Raji (cell line): ENCODE measurements around the gene CCDC171.

Source experiments
- POLR2A ChIP-seq: IDR thresholded peaks from 2 replicates; pipeline ENCODE4 v1.6.1; 2011; ENCODE audit warnings: low read depth, low read length, control low read depth; ENCODE audit not compliant: insufficient read depth

Gene CCDC171

GRCh38 chr9:15618540-15619331 lies 65.9 kb downstream of the CCDC171 start:
- no peak for TF ChIP-seq POLR2A

GRCh38 chr9:15622318-15622971 lies 69.6 kb downstream of the CCDC171 start:
- TF ChIP-seq POLR2A = no peak

- TF ChIP-seq POLR2A = no peak
Observed at GRCh38 chr9:15635752-15636151, 82.9 kb downstream of the CCDC171 start.

- no peak for TF ChIP-seq POLR2A
Observed at GRCh38 chr9:15640121-15640520, 87.3 kb downstream of the CCDC171 start.

GRCh38 chr9:15641291-15641690 lies 88.4 kb downstream of the CCDC171 start:
- TF ChIP-seq POLR2A = no peak

GRCh38 chr9:15642369-15642962 lies 89.6 kb downstream of the CCDC171 start:
- TF ChIP-seq POLR2A = no peak

GRCh38 chr9:15670246-15670645 lies 117.4 kb downstream of the CCDC171 start:
- no peak for TF ChIP-seq POLR2A

GRCh38 chr9:15670894-15671293 lies 118.1 kb downstream of the CCDC171 start:
- TF ChIP-seq POLR2A = no peak

- no peak for TF ChIP-seq POLR2A
Observed at GRCh38 chr9:15693701-15694100, 140.9 kb downstream of the CCDC171 start.

- no peak for TF ChIP-seq POLR2A
Observed at GRCh38 chr9:15696979-15697378, 144.1 kb downstream of the CCDC171 start.

- no peak for TF ChIP-seq POLR2A
Observed at GRCh38 chr9:15697446-15697851, 144.6 kb downstream of the CCDC171 start.

- TF ChIP-seq POLR2A = no peak
Observed at GRCh38 chr9:15707000-15707399, 154.2 kb downstream of the CCDC171 start.

- TF ChIP-seq POLR2A = no peak
Observed at GRCh38 chr9:15711531-15711930, 158.7 kb downstream of the CCDC171 start.

- TF ChIP-seq POLR2A = no peak
Observed at GRCh38 chr9:15711931-15712330, 159.1 kb downstream of the CCDC171 start.

- no peak for TF ChIP-seq POLR2A
Observed at GRCh38 chr9:15714746-15715145, 161.9 kb downstream of the CCDC171 start.

GRCh38 chr9:15717290-15717967 lies 164.6 kb downstream of the CCDC171 start:
- no peak for TF ChIP-seq POLR2A

GRCh38 chr9:15718423-15718822 lies 165.6 kb downstream of the CCDC171 start:
- no peak for TF ChIP-seq POLR2A
